Nephron (organoid): Measurements from ENCODE around the gene NUP50.

Source experiments
- H3K27ac Mint-ChIP-seq, 3 experiments: 2 replicates each; pipeline ENCODE4 v1.8.0; 2020; ENCODE audit warnings: mixed read lengths in 3 of 3, mild to moderate bottlenecking in 2 of 3, moderate library complexity in 1 of 3
- H3K27me3 Mint-ChIP-seq: 2 replicates; pipeline ENCODE4 v1.8.0; 2021; ENCODE audit warnings: low read depth, mild to moderate bottlenecking, moderate library complexity, mixed read lengths
- H3K36me3 Mint-ChIP-seq: 2 replicates; pipeline ENCODE4 v1.8.0; 2020; ENCODE audit warnings: low read depth, mixed read lengths
- H3K4me1 Mint-ChIP-seq: 2 replicates; pipeline ENCODE4 v1.8.0; 2020; ENCODE audit warnings: mixed read lengths
- H3K4me3 Mint-ChIP-seq, 3 experiments: 2 replicates each; pipeline ENCODE4 v1.8.0; 2020; ENCODE audit warnings: mild to moderate bottlenecking in 3 of 3, mixed read lengths in 3 of 3, moderate library complexity in 2 of 3
- H3K9me3 Mint-ChIP-seq: 2 replicates; pipeline ENCODE4 v1.8.0; 2020; ENCODE audit warnings: mixed read lengths
- CTCF ChIP-seq, 3 experiments: fragments of 200-600 bp; sonication (generic); IDR thresholded peaks; one replicate each; pipeline ENCODE4 v1.5.0; 2021; ENCODE audit warnings: antibody characterized with exemption in 3 of 3; ENCODE audit not compliant: unreplicated experiment in 3 of 3

The NUP50 gene

DNA sequence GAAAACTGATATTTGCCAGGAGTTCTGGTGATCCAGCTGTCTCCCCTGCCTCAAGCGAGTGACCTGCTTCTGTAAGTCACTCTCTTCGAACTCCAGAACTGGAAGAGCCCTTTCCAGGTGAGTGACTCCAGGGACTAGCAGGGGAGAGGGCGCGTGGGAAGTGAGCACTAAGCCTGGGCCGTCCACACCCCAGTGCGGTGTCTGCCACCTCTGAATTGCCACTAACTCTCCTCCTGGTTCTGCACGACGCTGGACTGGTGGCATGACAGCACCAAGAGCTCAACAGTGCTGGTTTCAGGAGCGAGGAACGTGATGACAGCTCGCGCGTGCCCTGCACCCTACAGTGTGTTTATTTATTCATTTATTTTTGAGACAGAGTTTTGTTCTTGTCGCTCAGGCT is 54.1 kb downstream of the NUP50 start:
- Mint-ChIP-seq H3K36me3 (no peaks in the 10 kb centered on the region), H3K4me3 (no peak overlapping the region), H3K27ac (no peak overlapping the region), H3K4me1 (peaks cover 5% of the 10 kb centered on the region), H3K9me3 (no peaks in the 10 kb centered on the region), H3K27me3 (peaks cover 24% of the 10 kb centered on the region)
- TF ChIP-seq CTCF (IDR thresholded peaks at IDR 0.05; ENCODE audit: unreplicated experiment in 3 of 3), result no peak

GRCh38 chr22:45218976-45219375 is 55.3 kb downstream of the NUP50 start:
- Mint-ChIP-seq H3K36me3 (no peaks in the 10 kb centered on the region), H3K27ac (no peak overlapping the region), H3K9me3 (no peaks in the 10 kb centered on the region), H3K27me3 (peaks cover 18% of the 10 kb centered on the region), H3K4me1 (peaks cover 5% of the 10 kb centered on the region), H3K4me3 (no peak overlapping the region)
- no peak for TF ChIP-seq CTCF (IDR thresholded peaks at IDR 0.05; ENCODE audit: unreplicated experiment in 3 of 3)

DNA sequence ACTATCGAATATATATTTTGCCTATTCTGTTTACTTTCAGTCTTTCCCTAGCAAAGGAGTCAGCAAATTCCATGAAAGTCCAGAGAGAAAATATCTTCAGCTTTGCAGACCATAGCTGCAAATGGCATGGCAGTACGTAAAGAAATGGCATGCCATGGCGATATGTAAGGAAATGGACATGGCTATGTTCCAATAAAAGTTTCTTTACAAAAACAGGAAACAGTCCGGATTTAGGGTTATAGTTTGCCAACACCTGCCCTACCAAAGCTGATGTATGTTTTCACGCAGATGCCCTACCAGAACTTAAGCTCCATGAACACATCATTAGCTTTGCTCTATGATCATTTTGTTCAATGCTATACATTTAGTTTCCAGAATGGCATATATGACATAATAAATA is 57.5 kb downstream of the NUP50 start:
- Mint-ChIP-seq H3K36me3 (no peaks in the 10 kb centered on the region), H3K4me3 (no peak overlapping the region), H3K27ac (peak overlapping the region in 2 of 3 experiments; percentile 8 to 39), H3K4me1 (peaks cover 6% of the 10 kb centered on the region), H3K27me3 (peaks cover 9% of the 10 kb centered on the region), H3K9me3 (no peaks in the 10 kb centered on the region)
- TF ChIP-seq CTCF (IDR thresholded peaks at IDR 0.05; ENCODE audit: unreplicated experiment in 3 of 3), result no peak

DNA sequence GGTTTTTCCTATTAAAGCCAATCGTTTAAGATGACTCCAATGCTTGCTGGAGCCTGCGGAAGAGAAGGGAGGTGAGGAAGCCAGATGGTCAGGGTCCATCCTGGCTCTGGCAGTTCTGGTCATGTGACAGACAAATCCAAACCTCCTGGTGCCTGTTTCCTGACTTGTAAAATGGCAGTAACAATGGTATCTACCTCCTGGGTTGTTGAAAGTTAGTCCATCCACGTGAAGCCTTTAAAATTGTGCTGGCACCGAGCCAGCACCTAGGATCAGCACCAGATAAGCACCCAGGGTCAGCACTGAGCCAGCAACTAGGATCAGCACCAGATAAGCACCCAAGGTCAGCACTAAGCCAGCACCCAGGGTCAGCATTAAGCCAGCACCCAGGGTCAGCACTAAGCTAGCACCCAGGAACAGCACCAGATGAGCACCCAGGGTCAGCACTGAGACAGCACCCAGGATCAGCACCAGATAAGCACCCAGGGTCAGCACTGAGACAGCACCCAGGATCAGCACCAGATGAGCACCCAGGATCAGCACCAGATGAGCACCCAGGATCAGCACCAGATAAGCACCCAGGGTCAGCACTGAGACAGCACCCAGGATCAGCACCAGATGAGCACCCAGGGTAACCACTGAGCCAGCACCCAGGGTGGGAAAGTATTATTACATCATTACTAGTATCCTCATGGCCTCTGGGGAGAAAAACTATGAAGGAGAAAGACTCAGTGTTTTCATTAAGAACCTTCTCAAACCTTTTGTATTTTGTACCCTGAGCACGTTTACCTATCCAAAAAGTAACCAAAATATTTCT is 59.8 kb downstream of the NUP50 start:
- Mint-ChIP-seq H3K9me3 (no peaks in the 10 kb centered on the region), H3K27ac (no peak overlapping the region), H3K36me3 (no peaks in the 10 kb centered on the region), H3K4me1 (peaks cover 7% of the 10 kb centered on the region), H3K4me3 (no peak overlapping the region), H3K27me3 (peaks cover 11% of the 10 kb centered on the region)
- TF ChIP-seq CTCF (IDR thresholded peaks at IDR 0.05; ENCODE audit: unreplicated experiment in 3 of 3), result no peak

- Mint-ChIP-seq H3K4me3 (no peak overlapping the region), H3K27me3 (peaks cover 11% of the 10 kb centered on the region), H3K27ac (no peak overlapping the region), H3K36me3 (no peaks in the 10 kb centered on the region), H3K9me3 (no peaks in the 10 kb centered on the region), H3K4me1 (peaks cover 7% of the 10 kb centered on the region)
- TF ChIP-seq CTCF (IDR thresholded peaks at IDR 0.05; ENCODE audit: unreplicated experiment in 3 of 3), result no peak
These were observed 60.6 kb downstream of the NUP50 start for GRCh38 chr22:45224331-45224730.
